ENCODE results near the gene IQGAP3. TPM values are rescaled to one million over a fixed set of nuclear protein-coding genes. Genes with fewer than 3 reads are reported as not detected.

Gene IQGAP3
- total and polyA plus RNA-seq, 9 donors = 0.05 to 1.2 (median 0.30) TPM; not detected in 1

- 65 to 69% (median 67%) methylated on average over 3 of the region's 3 CpGs for WGBS, 3 donors
- H3K36me3 ChIP-seq = no peaks in the 10 kb centered on the region
- intact Hi-C loops (cut with DNase I) = loop anchor here in 2 of 4 donors (5.0 to 10.0 kb wide), 3 partner anchors 115 to 215 kb away; no protein-coding TSS in a partner anchor
- no peaks in the 10 kb centered on the region for H3K9me3 ChIP-seq
- H3K27ac ChIP-seq = no peak overlapping the region
- no peak overlapping the region for H3K4me3 ChIP-seq
- no peaks in the 10 kb centered on the region for H3K27me3 ChIP-seq
- TF ChIP-seq POLR2A (IDR thresholded peaks at IDR 0.05) (no peak), EP300 (IDR thresholded peaks at IDR 0.05) (no peak)
- TF ChIP-seq, protein P1, sequence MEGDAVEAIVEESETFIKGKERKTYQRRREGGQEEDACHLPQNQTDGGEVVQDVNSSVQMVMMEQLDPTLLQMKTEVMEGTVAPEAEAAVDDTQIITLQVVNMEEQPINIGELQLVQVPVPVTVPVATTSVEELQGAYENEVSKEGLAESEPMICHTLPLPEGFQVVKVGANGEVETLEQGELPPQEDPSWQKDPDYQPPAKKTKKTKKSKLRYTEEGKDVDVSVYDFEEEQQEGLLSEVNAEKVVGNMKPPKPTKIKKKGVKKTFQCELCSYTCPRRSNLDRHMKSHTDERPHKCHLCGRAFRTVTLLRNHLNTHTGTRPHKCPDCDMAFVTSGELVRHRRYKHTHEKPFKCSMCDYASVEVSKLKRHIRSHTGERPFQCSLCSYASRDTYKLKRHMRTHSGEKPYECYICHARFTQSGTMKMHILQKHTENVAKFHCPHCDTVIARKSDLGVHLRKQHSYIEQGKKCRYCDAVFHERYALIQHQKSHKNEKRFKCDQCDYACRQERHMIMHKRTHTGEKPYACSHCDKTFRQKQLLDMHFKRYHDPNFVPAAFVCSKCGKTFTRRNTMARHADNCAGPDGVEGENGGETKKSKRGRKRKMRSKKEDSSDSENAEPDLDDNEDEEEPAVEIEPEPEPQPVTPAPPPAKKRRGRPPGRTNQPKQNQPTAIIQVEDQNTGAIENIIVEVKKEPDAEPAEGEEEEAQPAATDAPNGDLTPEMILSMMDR (IDR thresholded peaks at IDR 0.05) = no peak
- peaks cover 4% of the 10 kb centered on the region for H3K4me1 ChIP-seq (ENCODE audit: insufficient read depth)
- DNase-seq = no peak
These were observed 27.4 kb upstream of the IQGAP3 start for GRCh38 chr1:156599811-156600210.

GRCh38 chr1:156598731-156599432 lies 26.5 kb upstream of the IQGAP3 start:
- Histone ChIP-seq H3K27ac (no peak overlapping the region), H3K9me3 (no peaks in the 10 kb centered on the region), H3K36me3 (no peaks in the 10 kb centered on the region), H3K27me3 (no peaks in the 10 kb centered on the region), H3K4me1 (ENCODE audit: insufficient read depth) (peaks cover 4% of the 10 kb centered on the region), H3K4me3 (no peak overlapping the region)
- TF ChIP-seq EP300 (IDR thresholded peaks at IDR 0.05) (no peak), POLR2A (IDR thresholded peaks at IDR 0.05) (no peak)
- TF ChIP-seq, protein P1 (IDR thresholded peaks at IDR 0.05) = no peak
- intact Hi-C loops (cut with DNase I) = loop anchor here in 1 of 4 donors (5.0 kb wide), 1 partner anchor 152 kb away; no protein-coding TSS in a partner anchor
- DNase-seq = no peak
- WGBS, 3 donors = 86 to 92% (median 86%) methylated on average over 4 of the region's 4 CpGs

GRCh38 chr1:156598125-156598524 lies 25.8 kb upstream of the IQGAP3 start:
- Histone ChIP-seq H3K9me3 (no peaks in the 10 kb centered on the region), H3K36me3 (no peaks in the 10 kb centered on the region), H3K27me3 (no peaks in the 10 kb centered on the region), H3K27ac (no peak overlapping the region), H3K4me1 (ENCODE audit: insufficient read depth) (peaks cover 4% of the 10 kb centered on the region), H3K4me3 (no peak overlapping the region)
- DNase-seq = no peak
- TF ChIP-seq EP300 (IDR thresholded peaks at IDR 0.05) = no peak
- WGBS, 3 donors = 87 to 93% (median 87%) methylated on average over 5 of the region's 5 CpGs
- intact Hi-C loops (cut with DNase I) = loop anchor here in 1 of 4 donors (5.0 kb wide), 1 partner anchor 151 kb away; no protein-coding TSS in a partner anchor

GRCh38 chr1:156596426-156596825 lies 24.1 kb upstream of the IQGAP3 start:
- Histone ChIP-seq H3K4me3 (no peak overlapping the region), H3K4me1 (ENCODE audit: insufficient read depth) (peaks cover 4% of the 10 kb centered on the region), H3K9me3 (no peaks in the 10 kb centered on the region), H3K27ac (no peak overlapping the region), H3K27me3 (no peaks in the 10 kb centered on the region), H3K36me3 (no peaks in the 10 kb centered on the region)
- WGBS, 3 donors = 71 to 85% (median 84%) methylated on average over 3 of the region's 3 CpGs
- TF ChIP-seq EP300 (IDR thresholded peaks at IDR 0.05) (no peak), POLR2A (IDR thresholded peaks at IDR 0.05) (no peak)
- TF ChIP-seq, protein P1 (IDR thresholded peaks at IDR 0.05) = no peak
- intact Hi-C loops (cut with DNase I) = loop anchor here in 1 of 4 donors (5.0 kb wide), 1 partner anchor 149 kb away; no protein-coding TSS in a partner anchor
- DNase-seq = no peak

DNA sequence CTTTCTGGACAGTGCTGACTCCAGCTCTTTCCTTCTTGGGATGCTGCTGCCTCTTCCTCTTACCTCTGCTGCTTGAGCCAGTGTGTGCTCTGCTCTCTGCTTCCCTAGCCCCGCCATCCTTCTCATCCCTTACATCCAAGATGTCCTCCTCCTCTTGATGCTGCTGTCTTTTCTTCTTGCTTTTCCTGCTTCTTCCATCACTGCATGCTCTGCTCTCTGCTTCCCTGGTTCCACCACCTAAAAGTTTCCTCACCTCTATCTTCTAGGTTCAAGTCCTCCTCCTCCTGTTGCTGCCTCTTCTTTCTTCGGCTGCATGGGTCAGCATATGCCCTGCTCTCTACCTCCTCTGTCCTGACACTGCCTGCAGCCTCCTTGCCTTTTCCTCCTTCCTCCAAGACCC lies 22.7 kb upstream of the IQGAP3 start:
- TF ChIP-seq, protein P1 (IDR thresholded peaks at IDR 0.05) = no peak
- TF ChIP-seq EP300 (IDR thresholded peaks at IDR 0.05) (no peak), POLR2A (IDR thresholded peaks at IDR 0.05) (no peak)
- no peak for DNase-seq
- Histone ChIP-seq H3K4me3 (no peak overlapping the region), H3K4me1 (ENCODE audit: insufficient read depth) (no peaks in the 10 kb centered on the region), H3K27me3 (no peaks in the 10 kb centered on the region), H3K36me3 (no peaks in the 10 kb centered on the region), H3K9me3 (no peaks in the 10 kb centered on the region), H3K27ac (no peak overlapping the region)
- 71 to 86% (median 83%) methylated on average over 2 of the region's 2 CpGs for WGBS, 3 donors
- intact Hi-C loops (cut with DNase I) = loop anchor here in 1 of 4 donors (5.0 kb wide), 1 partner anchor 148 kb away; no protein-coding TSS in a partner anchor

All from ovary (tissue), 9 donors.